Measurements from ENCODE around the gene PHF10.

DNA sequence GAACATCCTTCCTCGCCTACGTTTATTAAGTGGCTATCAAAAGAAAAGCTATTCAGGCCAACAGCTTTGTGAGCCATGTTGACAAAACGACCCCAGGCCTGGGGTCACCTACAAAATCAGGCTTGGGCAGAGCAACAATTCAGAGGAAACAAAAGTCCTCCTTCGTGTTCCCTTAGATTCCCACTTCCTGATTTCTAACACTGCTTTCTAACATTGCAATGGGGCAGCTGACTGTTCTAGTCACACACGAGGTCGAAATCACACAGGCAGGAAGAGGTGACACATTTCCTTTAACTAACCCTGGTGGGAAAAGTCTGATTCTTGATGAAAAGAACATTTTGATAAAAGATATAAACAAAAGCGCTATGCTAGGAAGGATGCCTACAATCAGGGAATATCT, 54.4 kb downstream of the PHF10 start:
- TF ChIP-seq, protein P1, sequence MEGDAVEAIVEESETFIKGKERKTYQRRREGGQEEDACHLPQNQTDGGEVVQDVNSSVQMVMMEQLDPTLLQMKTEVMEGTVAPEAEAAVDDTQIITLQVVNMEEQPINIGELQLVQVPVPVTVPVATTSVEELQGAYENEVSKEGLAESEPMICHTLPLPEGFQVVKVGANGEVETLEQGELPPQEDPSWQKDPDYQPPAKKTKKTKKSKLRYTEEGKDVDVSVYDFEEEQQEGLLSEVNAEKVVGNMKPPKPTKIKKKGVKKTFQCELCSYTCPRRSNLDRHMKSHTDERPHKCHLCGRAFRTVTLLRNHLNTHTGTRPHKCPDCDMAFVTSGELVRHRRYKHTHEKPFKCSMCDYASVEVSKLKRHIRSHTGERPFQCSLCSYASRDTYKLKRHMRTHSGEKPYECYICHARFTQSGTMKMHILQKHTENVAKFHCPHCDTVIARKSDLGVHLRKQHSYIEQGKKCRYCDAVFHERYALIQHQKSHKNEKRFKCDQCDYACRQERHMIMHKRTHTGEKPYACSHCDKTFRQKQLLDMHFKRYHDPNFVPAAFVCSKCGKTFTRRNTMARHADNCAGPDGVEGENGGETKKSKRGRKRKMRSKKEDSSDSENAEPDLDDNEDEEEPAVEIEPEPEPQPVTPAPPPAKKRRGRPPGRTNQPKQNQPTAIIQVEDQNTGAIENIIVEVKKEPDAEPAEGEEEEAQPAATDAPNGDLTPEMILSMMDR (IDR thresholded peaks at IDR 0.05) = no peak
- TF ChIP-seq EZH2 (IDR thresholded peaks at IDR 0.05; ENCODE audit: borderline replicate concordance, insufficient read depth, low read depth, low read length, poor library complexity, severe bottlenecking) = no peak
